Skeletal muscle tissue (tissue), 4 donors: ENCODE results near the gene RAP1GAP2. TPM values are rescaled to one million over a fixed set of nuclear protein-coding genes. Genes with fewer than 3 reads are reported as not detected.

Experiments
- H3K27ac ChIP-seq: one replicate; pipeline ENCODE4 v1.7.0; 2013; ENCODE audit warnings: mild to moderate bottlenecking, low read depth, low read length, inconsistent platforms
- H3K27me3 ChIP-seq, 3 donors: one replicate each; pipeline ENCODE4 v1.7.0; 2013; ENCODE audit warnings: low read length in 3 of 3; ENCODE audit not compliant: control insufficient read depth in 3 of 3, insufficient read depth in 3 of 3
- H3K36me3 ChIP-seq, 3 donors: one replicate each; pipeline ENCODE4 v1.7.0; 2013; ENCODE audit warnings: low read length in 3 of 3; ENCODE audit not compliant: control insufficient read depth in 3 of 3, insufficient read depth in 3 of 3
- H3K4me1 ChIP-seq, 3 donors: one replicate each; pipeline ENCODE4 v1.7.0; 2013; ENCODE audit warnings: low read length in 3 of 3, mild to moderate bottlenecking in 3 of 3; ENCODE audit not compliant: control insufficient read depth in 3 of 3, insufficient read depth in 3 of 3
- H3K4me3 ChIP-seq, 3 donors: one replicate each; pipeline ENCODE4 v1.7.0; 2013; ENCODE audit warnings: low read length in 3 of 3
- H3K9ac ChIP-seq, 3 donors: one replicate each; pipeline ENCODE4 v1.7.0; 2013; ENCODE audit warnings: low read length in 3 of 3, mild to moderate bottlenecking in 3 of 3, moderate library complexity in 2 of 3, low read depth in 1 of 3
- H3K9me3 ChIP-seq, 3 donors: one replicate each; pipeline ENCODE4 v1.7.0; 2013; ENCODE audit warnings: low read length in 3 of 3; ENCODE audit not compliant: control insufficient read depth in 3 of 3
- total RNA-seq: library from RNA; depleted of rRNA; stranded (reverse); fragments of >200 nt; gene quantifications from one replicate; pipeline ENCODE4 v1.2.3, GENCODE V29; 2014
- donor health status: Osteomylitis.

RAP1GAP2 gene
- total RNA-seq, 1 donor from 2014 or later, result 2.1 TPM

DNA sequence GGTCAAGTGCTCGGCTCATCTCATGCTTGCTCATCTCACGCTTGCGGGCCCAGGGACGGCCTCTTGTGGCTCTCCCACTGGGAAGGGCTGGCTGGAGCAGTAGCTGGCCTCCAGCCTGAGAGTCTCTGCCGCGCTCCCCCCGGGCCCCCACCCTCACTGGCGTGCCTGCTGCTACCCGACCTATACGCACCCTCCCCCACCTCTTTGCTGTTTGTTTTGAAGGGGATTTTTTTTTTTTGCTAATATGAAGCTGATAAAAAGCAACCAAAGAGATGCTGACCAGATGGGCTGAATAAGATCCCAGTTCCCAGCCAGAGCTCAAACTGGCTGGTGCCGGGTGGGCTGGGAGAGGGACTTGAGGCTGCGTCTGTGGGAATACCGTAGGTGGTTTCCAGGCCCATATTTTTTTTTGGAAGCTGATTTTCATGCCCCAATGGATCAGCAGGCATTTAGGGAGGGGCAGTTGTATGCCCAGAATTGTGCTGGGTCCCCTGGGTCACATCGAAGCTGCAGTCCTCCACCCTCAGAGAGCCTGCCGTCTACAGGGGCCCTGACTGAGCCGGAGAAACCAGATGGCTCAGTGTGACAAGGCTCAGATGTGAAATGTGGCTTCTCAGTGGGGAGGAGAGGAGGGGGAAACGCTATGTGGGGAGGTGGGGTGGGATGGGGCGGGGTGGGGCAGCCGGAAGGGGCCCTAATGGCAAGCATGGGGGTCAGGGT lies 115.0 kb downstream of the RAP1GAP2 start:
- Histone ChIP-seq H3K4me1 (peaks cover 0 to 2% (median 0%) of the 10 kb centered on the region in 3 donors), H3K36me3 (no peaks in the 10 kb centered on the region), H3K4me3 (no peak overlapping the region), H3K9ac (no peak overlapping the region), H3K27ac (no peak overlapping the region), H3K27me3 (peaks cover 3 to 6% (median 3%) of the 10 kb centered on the region in 3 donors), H3K9me3 (no peaks in the 10 kb centered on the region)

DNA sequence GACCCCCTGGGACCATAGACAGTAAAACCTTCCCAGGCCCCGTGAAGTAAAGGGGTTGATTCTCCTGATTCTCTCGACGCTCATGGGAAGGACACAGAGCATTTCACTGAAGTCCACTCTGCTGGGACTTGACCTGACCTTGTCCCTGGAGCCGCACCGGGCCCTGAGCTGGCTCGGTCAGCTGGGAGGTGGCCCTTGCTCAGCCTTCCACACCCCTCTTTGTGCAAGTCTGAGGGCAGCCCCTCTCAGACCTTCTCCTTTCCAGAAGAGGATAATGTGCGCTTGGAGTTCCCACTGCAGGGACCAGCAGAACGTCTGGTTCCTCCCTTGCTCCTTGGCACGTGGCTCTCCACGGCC lies 115.5 kb downstream of the RAP1GAP2 start:
- H3K9ac ChIP-seq, result no peak overlapping the region
- H3K27me3 ChIP-seq, result peaks cover 3 to 6% (median 3%) of the 10 kb centered on the region in 3 donors
- no peaks in the 10 kb centered on the region for H3K36me3 ChIP-seq
- H3K4me1 ChIP-seq, result peaks cover 0 to 2% (median 0%) of the 10 kb centered on the region in 3 donors
- no peaks in the 10 kb centered on the region for H3K9me3 ChIP-seq
- H3K4me3 ChIP-seq, result no peak overlapping the region
- no peak overlapping the region for H3K27ac ChIP-seq

GRCh38 chr17:2912754-2913153 lies 116.5 kb downstream of the RAP1GAP2 start:
- peaks cover 0 to 3% (median 3%) of the 10 kb centered on the region in 3 donors for H3K27me3 ChIP-seq
- H3K9me3 ChIP-seq, result no peaks in the 10 kb centered on the region
- H3K4me1 ChIP-seq, result peaks cover 0 to 2% (median 0%) of the 10 kb centered on the region in 3 donors
- H3K9ac ChIP-seq, result no peak overlapping the region
- H3K36me3 ChIP-seq, result no peaks in the 10 kb centered on the region
- H3K27ac ChIP-seq, result no peak overlapping the region
- no peak overlapping the region for H3K4me3 ChIP-seq

GRCh38 chr17:2916461-2916860 lies 120.2 kb downstream of the RAP1GAP2 start:
- Histone ChIP-seq H3K9ac (no peak overlapping the region), H3K27me3 (peaks cover 0 to 3% (median 0%) of the 10 kb centered on the region in 3 donors), H3K36me3 (no peaks in the 10 kb centered on the region), H3K27ac (no peak overlapping the region), H3K4me3 (no peak overlapping the region), H3K9me3 (no peaks in the 10 kb centered on the region), H3K4me1 (no peaks in the 10 kb centered on the region)

- Histone ChIP-seq H3K27ac (no peak overlapping the region), H3K36me3 (no peaks in the 10 kb centered on the region), H3K9me3 (no peaks in the 10 kb centered on the region), H3K4me3 (no peak overlapping the region), H3K9ac (no peak overlapping the region), H3K27me3 (peaks cover 0 to 6% (median 0%) of the 10 kb centered on the region in 3 donors), H3K4me1 (no peaks in the 10 kb centered on the region)
These were observed 125.2 kb downstream of the RAP1GAP2 start for GRCh38 chr17:2921443-2921842.

GRCh38 chr17:2924211-2924610 lies 128.0 kb downstream of the RAP1GAP2 start:
- Histone ChIP-seq H3K27me3 (peaks cover 0 to 6% (median 0%) of the 10 kb centered on the region in 3 donors), H3K4me1 (no peaks in the 10 kb centered on the region), H3K36me3 (no peaks in the 10 kb centered on the region), H3K9ac (no peak overlapping the region), H3K9me3 (no peaks in the 10 kb centered on the region), H3K27ac (no peak overlapping the region), H3K4me3 (peak overlapping the region in 1 of 3 donors; percentile 1)

DNA sequence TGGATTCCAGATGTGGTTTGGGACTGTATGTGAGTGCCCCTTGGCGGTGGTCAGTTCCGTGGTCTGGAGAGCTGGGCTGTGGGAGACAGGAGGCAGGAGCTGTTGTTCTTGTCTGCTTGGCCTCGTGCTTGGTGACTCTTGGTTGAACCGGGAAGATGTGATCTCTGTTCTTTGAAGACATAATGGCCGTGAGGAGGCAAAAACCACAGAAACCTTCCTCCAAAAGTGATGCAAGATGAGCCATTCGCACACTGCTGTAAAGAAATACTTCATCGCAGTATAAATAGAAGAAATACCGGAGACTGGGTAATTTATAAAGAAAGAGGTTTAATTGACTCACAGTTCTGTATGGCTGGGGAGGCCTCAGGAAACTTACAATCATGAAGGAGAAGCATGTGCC lies 128.8 kb downstream of the RAP1GAP2 start:
- peaks cover 0 to 6% (median 0%) of the 10 kb centered on the region in 3 donors for H3K27me3 ChIP-seq
- H3K9me3 ChIP-seq, result no peaks in the 10 kb centered on the region
- H3K9ac ChIP-seq, result no peak overlapping the region
- H3K4me1 ChIP-seq, result no peaks in the 10 kb centered on the region
- no peaks in the 10 kb centered on the region for H3K36me3 ChIP-seq
- no peak overlapping the region for H3K27ac ChIP-seq
- no peak overlapping the region for H3K4me3 ChIP-seq

GRCh38 chr17:2926019-2926650 lies 129.9 kb downstream of the RAP1GAP2 start:
- H3K4me3 ChIP-seq, result no peak overlapping the region
- no peaks in the 10 kb centered on the region for H3K36me3 ChIP-seq
- no peak overlapping the region for H3K27ac ChIP-seq
- H3K4me1 ChIP-seq, result no peaks in the 10 kb centered on the region
- no peak overlapping the region for H3K9ac ChIP-seq
- no peaks in the 10 kb centered on the region for H3K9me3 ChIP-seq
- H3K27me3 ChIP-seq, result peaks cover 0 to 6% (median 0%) of the 10 kb centered on the region in 3 donors

- Histone ChIP-seq H3K4me3 (no peak overlapping the region), H3K27ac (no peak overlapping the region), H3K9ac (no peak overlapping the region), H3K36me3 (no peaks in the 10 kb centered on the region), H3K9me3 (no peaks in the 10 kb centered on the region), H3K4me1 (no peaks in the 10 kb centered on the region), H3K27me3 (peaks cover 0 to 16% (median 0%) of the 10 kb centered on the region in 3 donors)
These were observed 132.2 kb downstream of the RAP1GAP2 start for GRCh38 chr17:2928294-2928890.
